GM18861 (cell line): ENCODE measurements around the gene AVPR2.

Experiments
- ATAC-seq: cut with Tn5 transposase; IDR thresholded peaks from one replicate; pipeline ENCODE4 v1.9.1; 2021; ENCODE audit not compliant: unreplicated experiment

Gene AVPR2

GRCh38 chrX:153948847-153949805, 44.7 kb downstream of the AVPR2 start:
- ATAC-seq: no peak

- no peak for ATAC-seq
Observed at GRCh38 chrX:153950127-153950526, 45.7 kb downstream of the AVPR2 start.

- ATAC-seq: no peak
Observed at GRCh38 chrX:153951683-153952372, 47.4 kb downstream of the AVPR2 start.

GRCh38 chrX:153952373-153953026, 48.0 kb downstream of the AVPR2 start:
- ATAC-seq: no peak

- no peak for ATAC-seq
Observed at GRCh38 chrX:153953342-153953830, 48.9 kb downstream of the AVPR2 start.

- no peak for ATAC-seq
Observed at GRCh38 chrX:153953892-153954557, 49.6 kb downstream of the AVPR2 start.

GRCh38 chrX:153954558-153955227, 50.2 kb downstream of the AVPR2 start:
- no peak for ATAC-seq

- no peak for ATAC-seq
Observed at GRCh38 chrX:153955228-153955732, 50.8 kb downstream of the AVPR2 start.

GRCh38 chrX:153956044-153956907, 51.8 kb downstream of the AVPR2 start:
- no peak for ATAC-seq
